Astrocyte of the hippocampus (primary cell): ENCODE data around the gene APOB.

Experiments used
- DNase-seq: peaks from one replicate; pipeline ENCODE4 v3.0.0; 2011; ENCODE audit warnings: low read depth, low spot score

Gene APOB

GRCh38 chr2:21046506-21046905, 2.6 kb upstream of the APOB start:
- DNase-seq = no peak

GRCh38 chr2:21044694-21045371, 960 bp upstream of the APOB start:
- no peak for DNase-seq

DNA sequence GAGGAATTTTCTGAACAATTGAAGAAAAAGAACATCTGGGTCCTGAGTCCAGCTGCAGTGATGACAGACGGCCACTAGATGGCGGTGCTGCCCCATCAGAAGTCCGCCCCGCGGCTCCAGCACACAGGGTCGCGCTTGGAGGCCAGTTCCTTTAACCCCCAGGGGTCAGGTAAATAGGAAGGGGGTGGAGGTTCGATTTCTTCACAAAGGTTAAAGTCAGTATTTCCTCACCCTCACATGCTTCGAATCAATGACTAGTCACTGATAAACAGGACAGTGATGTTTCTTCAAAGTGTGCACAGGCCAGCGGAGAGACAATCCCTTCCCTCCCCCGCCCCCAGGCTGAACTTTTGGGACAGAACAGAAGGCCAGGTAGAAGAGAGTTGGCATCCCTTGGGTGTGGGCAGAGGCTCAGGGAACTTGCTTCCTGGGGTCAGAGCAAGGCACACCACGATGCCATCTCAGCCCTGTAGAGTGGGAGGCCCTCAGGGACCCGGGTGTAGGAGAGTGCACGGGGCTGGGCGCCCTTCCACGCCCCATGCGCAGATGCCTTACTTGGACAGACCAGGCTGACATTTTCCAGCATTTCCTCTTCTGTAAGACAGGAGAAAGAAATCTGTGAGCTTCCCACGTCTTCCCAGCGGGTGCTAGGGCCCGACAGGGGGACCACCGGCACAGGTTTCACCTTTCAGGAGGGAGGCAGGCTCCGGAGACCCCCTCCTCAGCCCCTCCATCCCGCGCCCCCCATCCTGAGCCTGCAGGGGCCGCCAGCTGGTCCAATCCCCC, 722 bp downstream of the APOB start:
- DNase-seq = peak; percentile 77

DNA sequence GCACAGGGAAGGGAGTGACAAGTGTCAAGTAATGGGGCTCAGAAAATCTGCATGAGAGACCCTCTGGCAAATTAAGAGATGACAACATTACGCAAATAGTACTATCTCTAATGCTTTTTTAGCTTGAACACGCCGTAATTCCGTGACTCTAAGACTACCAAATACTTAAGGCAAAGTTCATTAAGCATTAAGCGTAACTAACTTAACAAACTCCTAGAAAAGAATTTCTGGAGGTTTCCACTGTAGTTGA, 1.2 kb downstream of the APOB start:
- no peak for DNase-seq

DNA sequence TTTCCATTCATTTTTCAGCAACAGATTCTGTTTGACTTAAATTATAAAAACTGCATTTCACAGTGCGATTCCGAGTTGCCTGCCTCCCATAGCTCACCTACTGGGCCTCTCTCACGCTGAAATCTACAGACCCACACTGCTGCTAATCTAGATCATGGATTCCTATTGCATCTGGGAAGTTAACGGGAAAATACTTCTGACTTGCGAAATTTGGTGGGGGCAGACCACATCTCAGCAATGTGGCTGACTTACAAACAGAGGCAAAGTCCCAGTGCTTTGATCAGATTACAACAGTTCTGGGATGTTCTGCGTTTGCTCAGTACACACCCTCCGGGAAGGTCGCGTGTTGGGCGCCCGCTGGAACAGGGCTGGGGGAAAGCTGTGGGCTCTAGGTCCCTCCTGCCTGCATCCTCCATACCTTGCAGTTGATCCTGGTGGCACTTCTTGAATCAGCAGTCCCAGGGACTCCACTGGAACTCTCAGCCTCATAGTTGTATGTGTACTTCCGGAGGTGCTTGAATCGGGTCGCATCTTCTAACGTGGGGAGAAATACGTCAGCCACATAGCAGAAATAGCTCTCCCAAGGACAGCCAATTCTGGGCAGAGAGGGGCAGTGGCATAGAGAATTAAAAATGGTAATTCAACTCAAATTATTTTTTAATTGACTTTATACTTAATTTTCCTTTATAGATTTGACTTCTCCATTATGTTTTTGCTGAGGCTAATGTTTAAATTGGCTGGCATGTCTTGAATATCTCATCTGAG, 1.7 kb downstream of the APOB start:
- DNase-seq = no peak

- DNase-seq = no peak
These were observed 2.4 kb downstream of the APOB start for GRCh38 chr2:21041462-21041861.

- DNase-seq = no peak
These were observed 3.1 kb downstream of the APOB start for GRCh38 chr2:21040468-21041377.

DNA sequence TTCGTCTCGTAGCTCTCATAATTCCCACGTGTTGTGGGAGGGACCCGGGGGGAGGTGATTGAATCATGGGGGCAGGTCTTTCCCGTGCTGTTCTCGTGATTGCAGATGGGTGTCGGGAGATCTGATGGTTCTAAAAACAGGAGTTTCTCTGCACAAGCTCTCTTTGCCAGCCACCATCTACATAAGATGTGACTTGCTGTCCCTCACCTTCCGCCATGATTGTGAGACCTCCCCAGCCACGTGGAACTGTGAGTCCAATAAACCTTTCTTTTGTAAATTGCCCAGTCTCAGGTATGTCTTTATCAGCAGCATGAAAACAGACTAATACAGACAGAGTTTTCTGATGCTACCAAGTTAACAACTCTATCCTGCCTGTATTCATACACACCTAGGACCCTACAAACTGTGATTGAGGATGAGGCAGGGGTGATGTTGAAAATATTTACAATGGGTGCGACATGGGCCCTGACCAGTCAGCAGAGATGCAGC, 3.9 kb downstream of the APOB start:
- DNase-seq = no peak

DNA sequence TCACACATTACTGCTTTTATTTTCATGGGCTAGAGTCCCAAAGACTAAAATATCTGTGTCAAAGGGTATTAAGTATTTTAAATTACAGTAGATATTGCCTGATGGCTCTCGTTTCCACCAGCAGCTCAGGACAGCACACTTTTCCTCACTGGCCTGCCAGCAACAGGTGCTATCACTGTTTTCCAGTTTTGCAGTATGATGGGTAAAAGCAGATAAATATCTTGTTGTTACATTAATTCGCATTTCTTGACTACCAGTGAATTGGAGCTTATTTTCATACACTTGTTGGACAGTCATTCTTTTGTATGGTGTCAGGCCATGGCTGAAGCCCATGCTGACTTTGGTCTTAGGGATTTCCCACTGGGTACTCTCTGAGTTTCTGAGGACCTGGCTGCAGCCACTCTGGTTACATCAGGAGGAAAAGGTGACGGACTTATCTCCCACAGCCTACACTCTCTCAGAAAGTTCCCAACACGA, 4.8 kb downstream of the APOB start:
- no peak for DNase-seq

GRCh38 chr2:21038403-21039073, 5.3 kb downstream of the APOB start:
- peak; percentile 64 for DNase-seq

DNA sequence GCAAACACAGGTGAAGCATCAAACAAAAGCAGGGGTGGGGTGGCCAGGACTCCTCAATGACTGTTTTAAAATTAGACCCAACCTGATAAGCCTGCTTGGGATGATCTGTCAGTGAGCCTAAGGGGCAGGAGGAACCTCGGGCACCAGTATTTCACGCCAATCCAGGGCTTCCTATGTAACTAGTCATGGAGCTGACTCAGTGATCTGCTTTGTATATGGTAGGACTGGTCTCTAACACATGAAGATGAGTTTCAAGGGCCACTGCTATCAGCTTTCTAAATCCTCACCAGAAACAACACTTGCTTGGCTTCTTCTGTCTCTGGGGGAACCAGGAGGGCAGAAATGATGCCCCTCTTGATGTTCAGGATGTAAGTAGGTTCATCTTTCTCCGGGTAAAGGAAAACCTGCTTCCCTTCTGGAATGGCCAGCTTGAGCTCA, 6.2 kb downstream of the APOB start:
- no peak for DNase-seq

- no peak for DNase-seq
These were observed 6.9 kb downstream of the APOB start for GRCh38 chr2:21036708-21037670.

- no peak for DNase-seq
These were observed 7.7 kb downstream of the APOB start for GRCh38 chr2:21035974-21036707.

DNA sequence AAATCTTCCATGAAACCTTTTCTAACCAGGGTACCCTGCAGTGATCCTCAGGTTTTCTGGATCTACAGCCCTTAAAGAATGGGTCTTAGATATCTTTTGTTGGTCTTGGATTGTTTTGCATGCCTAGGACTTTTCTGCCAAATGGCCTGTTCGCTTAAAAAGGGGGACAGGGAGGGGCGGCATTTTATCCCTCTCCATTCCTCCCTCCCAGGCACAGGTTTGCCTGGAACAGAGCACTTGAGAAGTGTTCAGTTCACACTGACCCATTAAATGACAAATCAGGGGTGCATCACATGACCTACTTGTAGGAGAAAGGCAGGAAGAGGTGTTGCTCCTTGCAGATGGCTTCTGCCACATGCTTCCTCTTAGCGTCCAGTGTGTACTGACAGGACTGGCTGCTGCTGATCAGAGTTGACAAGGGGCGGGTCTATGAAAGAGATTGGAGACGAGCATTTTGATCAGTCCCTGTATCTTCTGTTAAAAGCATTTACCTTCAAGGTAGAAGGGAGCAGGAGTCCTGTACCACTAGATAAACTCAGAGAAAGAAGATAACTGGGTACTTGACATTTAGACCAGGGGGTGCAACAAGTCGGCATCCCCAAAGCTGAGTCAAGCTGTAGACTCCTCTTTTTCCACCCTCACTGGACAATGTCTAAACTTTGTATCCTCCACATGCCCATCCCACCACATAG, 8.4 kb downstream of the APOB start:
- no peak for DNase-seq

DNA sequence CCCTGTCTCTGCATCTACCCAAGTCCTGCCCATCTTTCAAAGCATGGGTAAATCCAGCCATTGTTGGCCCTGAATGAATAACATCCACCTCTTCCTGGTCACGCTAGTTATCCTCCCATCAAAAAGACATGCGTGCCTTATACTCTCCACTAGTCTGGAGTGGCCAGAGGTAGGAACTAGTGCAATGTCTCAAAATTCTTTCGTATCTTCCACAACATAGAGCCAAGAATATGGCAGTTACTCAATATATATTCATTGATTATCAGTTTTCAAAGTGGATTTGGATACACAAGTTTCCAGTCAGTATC, 8.9 kb downstream of the APOB start:
- no peak for DNase-seq

GRCh38 chr2:21034156-21034971, 9.5 kb downstream of the APOB start:
- no peak for DNase-seq

GRCh38 chr2:21033237-21034155, 10.4 kb downstream of the APOB start:
- DNase-seq = no peak
